ENCODE measurements around the gene YPEL4. TPM values are rescaled to one million over a fixed set of nuclear protein-coding genes. Genes with fewer than 3 reads are reported as not detected.
"Not testable (repeated sequence)": the region's sequence is repeated elsewhere in the genome, so short reads cannot be mapped to it uniquely, and the experiment has no call there.

Gene YPEL4, protein sequence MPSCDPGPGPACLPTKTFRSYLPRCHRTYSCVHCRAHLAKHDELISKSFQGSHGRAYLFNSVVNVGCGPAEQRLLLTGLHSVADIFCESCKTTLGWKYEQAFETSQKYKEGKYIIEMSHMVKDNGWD
- 0.51 TPM for total RNA-seq
- long read RNA-seq, result 0 reads

DNA sequence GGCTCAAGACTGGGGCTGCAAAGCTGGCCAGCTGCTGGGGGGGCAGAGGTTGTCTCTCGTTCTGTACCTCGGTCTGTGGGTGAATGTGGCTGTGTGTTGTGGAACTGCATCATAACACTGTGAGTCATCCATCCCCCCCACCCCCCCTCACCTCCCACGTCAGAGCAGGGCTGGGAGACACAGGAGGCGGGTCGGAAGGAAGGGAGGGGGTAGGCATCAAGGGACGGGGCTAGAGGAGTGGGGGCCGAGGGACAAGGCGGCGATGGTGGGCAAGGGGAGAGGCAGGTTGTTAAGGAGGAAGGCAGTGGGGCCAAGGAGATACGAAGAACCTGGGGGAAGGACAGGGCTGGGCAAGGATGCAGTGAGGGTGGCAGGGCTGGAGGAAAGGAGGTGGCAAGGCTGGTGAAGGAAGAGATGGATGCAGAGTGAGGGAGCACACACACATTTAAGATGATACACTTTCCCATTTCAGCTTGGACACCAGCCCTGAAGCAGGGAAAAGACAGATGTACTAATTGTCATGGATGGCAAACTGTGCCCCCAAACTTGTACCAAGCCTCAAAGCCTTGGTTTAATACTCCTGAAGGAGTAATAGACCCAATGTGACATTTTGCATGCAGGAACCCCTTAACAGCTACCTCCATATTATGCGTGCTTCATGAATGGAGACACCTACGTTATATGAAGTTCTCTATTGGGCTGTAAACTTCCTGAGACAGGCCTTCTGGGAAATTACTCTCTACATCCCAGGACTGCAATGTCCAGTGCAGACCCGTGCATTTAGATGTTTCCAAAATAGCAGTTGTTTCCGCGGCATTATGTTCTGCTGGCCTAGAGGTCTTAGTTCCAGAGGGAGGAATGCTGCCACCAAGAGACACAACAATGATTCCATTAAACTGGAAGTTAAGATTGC is at the start of gene YPEL4:
Gene YPEL4 (minus strand): TSS at position 87 of the 913 bp plus-strand sequence. CDS start 2,805 bp downstream, outside the sequence.
- ATAC-seq (peak; percentile 50), DNase-seq (ENCODE audit: missing footprints) (no peak)
- intact Hi-C loops (cut with DNase I), result no loop called here

DNA sequence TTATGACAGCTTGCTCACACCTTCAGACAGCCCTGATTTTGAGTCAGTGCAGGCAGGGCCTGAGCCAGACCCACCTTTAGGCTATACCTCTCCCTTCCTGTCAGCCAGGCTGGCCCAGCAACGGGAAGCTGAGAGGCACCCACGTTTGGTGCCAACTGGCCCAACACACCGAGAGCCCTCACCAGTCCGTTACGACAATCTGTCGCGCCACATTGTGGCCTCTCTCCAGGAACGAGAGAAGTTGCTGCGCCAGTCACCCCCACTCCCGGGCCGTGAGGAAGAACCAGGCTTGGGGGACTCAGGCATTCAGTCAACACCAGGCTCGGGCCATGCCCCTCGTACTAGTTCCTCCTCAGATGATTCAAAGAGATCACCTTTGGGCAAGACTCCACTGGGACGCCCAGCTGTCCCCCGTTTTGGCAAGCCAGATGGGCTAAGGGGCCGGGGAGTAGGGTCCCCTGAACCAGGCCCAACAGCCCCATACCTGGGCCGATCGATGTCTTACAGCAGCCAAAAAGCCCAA is 49.2 kb upstream of the YPEL4 start:
- DNase-seq (ENCODE audit: missing footprints) (no peak), ATAC-seq (no peak)
- intact Hi-C loops (cut with DNase I), result no loop called here

- DNase-seq (ENCODE audit: missing footprints); intact Hi-C loops (cut with DNase I); ATAC-seq: not testable (repeated sequence)
Measured at GRCh38 chr11:57690474-57690873, 40.8 kb upstream of the YPEL4 start.

GRCh38 chr11:57681168-57681567 is 31.5 kb upstream of the YPEL4 start:
- intact Hi-C loops (cut with DNase I), result loop anchor here (10.0 kb wide), 1 partner anchor 134 kb away; no protein-coding TSS in a partner anchor
- no peak for ATAC-seq
- DNase-seq (ENCODE audit: missing footprints), result no peak

- no peak for ATAC-seq
- no peak for DNase-seq (ENCODE audit: missing footprints)
- intact Hi-C loops (cut with DNase I), result loop anchor here (10.0 kb wide), 1 partner anchor 134 kb away; no protein-coding TSS in a partner anchor
Measured at GRCh38 chr11:57680552-57680874, 30.8 kb upstream of the YPEL4 start.

- no peak for ATAC-seq
- intact Hi-C loops (cut with DNase I), result no loop called here
- DNase-seq (ENCODE audit: missing footprints), result no peak
Measured at GRCh38 chr11:57679396-57679795, 29.7 kb upstream of the YPEL4 start.

- intact Hi-C loops (cut with DNase I), result no loop called here
- DNase-seq (ENCODE audit: missing footprints) (no peak), ATAC-seq (no peak)
Measured at GRCh38 chr11:57675176-57675941, 25.6 kb upstream of the YPEL4 start.

DNA sequence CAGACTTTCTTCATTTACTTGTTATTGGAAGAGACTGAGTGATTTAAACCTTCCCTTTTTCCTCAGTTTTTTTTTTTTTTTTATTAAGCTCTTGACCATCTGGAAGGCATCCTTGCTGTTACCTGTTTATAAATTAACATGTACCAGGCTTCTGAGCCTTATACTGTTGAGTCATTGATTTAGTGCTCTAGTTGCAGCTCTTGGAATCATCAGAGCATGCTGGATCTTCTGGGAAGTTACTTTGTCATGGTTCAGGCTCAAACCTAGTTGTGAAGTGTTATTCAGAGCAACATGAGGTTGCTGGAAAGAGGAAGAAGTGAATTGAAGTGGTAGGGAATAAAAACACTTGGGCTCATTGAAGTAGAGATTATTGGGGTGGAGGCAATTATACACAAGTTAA is 24.5 kb upstream of the YPEL4 start:
- DNase-seq (ENCODE audit: missing footprints) (no peak), ATAC-seq (no peak)
- intact Hi-C loops (cut with DNase I), result no loop called here

DNA sequence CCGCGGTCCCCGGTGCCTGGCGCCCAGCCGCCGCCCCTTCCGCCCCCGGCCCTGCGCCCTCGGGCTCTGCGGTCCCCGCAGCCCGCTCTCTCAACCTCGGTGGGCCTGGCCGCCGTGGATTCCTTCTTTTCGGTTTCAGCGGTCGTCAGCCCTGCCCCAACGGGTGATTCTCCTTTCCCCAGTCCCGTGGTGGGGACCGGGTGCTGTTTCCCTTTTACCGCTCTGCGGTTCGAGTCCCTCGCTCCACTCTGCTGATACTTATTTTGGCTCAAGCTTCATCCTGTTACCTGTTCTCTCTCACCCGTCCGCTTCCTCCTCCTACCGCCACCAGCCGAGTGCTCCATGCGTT is 18.7 kb upstream of the YPEL4 start:
- peak; percentile 4 for ATAC-seq
- DNase-seq (ENCODE audit: missing footprints), result no peak
- intact Hi-C loops (cut with DNase I), result no loop called here

DNA sequence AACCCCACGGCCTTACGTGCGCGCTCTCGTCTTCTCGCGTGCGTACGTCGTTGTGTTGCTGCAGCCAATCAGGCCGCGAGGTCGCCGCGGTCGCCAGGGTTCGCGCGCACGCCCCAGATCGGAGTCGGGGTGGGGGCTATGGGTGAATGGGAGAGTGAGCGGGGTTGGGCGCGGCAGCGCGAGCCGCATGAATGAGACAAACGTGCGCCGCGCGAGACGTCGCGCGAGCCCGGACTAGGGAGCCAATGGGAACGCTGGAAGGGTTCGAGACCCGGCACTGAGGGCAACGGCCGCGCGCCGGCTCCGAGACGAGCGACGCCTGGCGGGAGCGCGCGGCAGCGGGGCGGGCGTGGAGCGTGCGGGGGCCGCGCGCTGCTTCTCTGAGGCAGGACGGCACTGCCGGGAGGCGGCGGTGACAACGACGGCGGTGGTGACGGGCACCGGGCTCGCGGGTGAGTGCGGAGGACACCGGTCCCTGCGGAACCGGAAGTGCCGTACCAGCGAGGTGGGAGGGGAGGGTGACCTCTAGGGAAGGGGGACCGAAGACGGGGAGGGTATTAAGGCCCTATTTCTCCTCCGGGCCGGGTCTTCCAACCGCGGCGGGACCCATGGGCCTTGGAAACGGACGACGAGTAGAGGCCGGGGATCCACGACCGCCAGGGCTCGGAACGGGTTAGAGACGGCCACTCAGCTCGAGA is 18.2 kb upstream of the YPEL4 start, which contains the start of gene ZDHHC5:
Gene ZDHHC5 (plus strand): TSS at position 379 of the 698 bp plus-strand sequence. CDS start 4,977 bp downstream, outside the sequence.
- ATAC-seq, result peak; percentile 96
- intact Hi-C loops (cut with DNase I), result loop anchor here (1.0 to 2.0 kb wide), 2 partner anchors 45 to 910 kb away; partner anchors contain the start of genes MED19 and TMX2
- DNase-seq (ENCODE audit: missing footprints), result peak; percentile 100

DNA sequence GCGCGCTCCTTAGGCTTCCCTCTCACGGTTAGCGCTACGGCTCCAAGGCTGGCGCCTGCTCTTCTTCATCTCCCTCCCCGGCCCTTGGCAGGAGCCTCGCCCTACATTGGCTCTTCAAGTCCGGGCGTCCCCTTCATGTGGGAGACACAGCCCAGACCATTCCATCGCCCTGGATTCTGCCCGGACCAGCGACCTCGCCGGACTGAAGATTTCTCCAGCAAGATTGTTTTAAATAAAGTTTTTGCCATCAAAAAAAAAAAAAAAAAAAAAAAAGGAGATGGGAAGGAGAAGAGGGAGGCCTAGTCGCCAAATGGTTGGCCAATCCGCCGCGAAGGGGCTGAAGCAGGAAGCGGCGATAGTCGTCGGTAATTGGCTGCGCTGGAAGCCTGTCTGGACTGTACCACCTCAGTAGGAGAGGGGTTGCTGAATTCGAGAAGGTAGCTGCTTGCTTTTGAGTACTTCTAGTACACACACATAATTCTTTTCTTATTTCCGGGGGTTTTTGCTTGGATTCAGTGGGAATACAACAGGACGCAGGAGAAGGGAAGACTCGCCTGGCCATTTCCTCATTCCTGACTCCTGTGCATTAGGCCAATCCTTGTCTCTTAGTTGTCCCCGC is 17.5 kb upstream of the YPEL4 start:
- ATAC-seq, result peak; percentile 89
- peak; percentile 98 for DNase-seq (ENCODE audit: missing footprints)
- intact Hi-C loops (cut with DNase I), result loop anchor here (1.0 to 2.0 kb wide), 2 partner anchors 46 to 911 kb away; partner anchors contain the start of genes MED19 and TMX2

DNA sequence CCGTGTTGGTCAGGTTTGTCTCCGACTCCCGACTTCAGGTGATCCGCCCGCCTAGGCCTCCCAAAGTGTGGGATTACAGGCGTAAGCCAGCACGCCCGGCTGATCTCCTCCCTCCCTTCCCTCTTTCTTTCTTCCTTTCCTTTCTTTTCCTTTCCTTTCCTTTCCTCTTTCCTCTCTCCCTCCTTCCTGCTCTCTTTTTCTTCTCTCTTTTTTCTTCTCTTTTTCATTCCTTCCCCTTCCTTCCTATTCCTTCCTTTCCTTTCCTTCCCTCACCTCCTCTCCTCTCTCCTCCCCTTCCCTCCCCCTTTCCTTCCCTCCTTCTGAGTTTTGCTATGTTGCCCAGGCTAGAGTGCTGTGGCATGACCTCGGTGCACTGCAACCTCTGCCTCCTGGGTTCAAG is 14.3 kb upstream of the YPEL4 start:
- DNase-seq (ENCODE audit: missing footprints) (no peak), ATAC-seq (no peak)
- intact Hi-C loops (cut with DNase I), result no loop called here

- ATAC-seq (no peak), DNase-seq (ENCODE audit: missing footprints) (no peak)
- intact Hi-C loops (cut with DNase I), result no loop called here
Measured at GRCh38 chr11:57662893-57663292, 13.2 kb upstream of the YPEL4 start.

GRCh38 chr11:57659669-57660068 is 10.0 kb upstream of the YPEL4 start:
- intact Hi-C loops (cut with DNase I), result no loop called here
- ATAC-seq, result no peak
- no peak for DNase-seq (ENCODE audit: missing footprints)

DNA sequence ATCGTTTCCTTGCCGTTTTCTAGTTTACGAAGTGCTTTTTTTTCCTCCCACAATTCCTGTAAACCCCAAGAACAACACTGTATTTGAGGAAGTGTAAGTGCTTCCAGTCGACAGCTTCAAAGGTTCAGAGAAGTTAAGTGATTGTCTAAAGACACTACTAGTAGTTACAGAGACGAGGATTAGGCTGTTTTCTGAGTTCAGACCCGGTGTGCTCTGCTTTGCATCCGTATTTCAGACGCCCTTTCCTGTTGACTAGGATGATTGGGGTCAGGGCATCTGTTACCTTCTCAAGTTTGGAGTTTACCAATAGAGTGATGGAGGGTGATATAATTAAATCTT is 8.3 kb upstream of the YPEL4 start:
- no peak for DNase-seq (ENCODE audit: missing footprints)
- no peak for ATAC-seq
- intact Hi-C loops (cut with DNase I), result no loop called here

- intact Hi-C loops (cut with DNase I), result no loop called here
Measured at GRCh38 chr11:57657194-57658022, 7.7 kb upstream of the YPEL4 start, which contains the start of gene CLP1. CLP1 (plus strand) TSS chr11:57657762; CDS start chr11:57659477, 1,715 bp downstream.

GRCh38 chr11:57656885-57657193 is 7.1 kb upstream of the YPEL4 start:
- no peak for ATAC-seq
- no peak for DNase-seq (ENCODE audit: missing footprints)
- intact Hi-C loops (cut with DNase I), result no loop called here

More at GRCh38 chr11:57657194-57658022, 7.7 kb upstream of the YPEL4 start, which contains the start of gene CLP1:
- DNase-seq (ENCODE audit: missing footprints) (peak; percentile 100), ATAC-seq (peak; percentile 98)

All from Right ventricle myocardium inferior (tissue), 1 donor.